BLaER1 treated with 17β-estradiol and CSF1 and Interleukin-3, amounts not matched to agents 10 nM and 100 nM (cell line): ENCODE data around the gene CNPY1.

Experiments used
- H3K27ac ChIP-seq, 11 experiments: shearing (Covaris generic); formaldehyde crosslinking; 2 replicates each; pipeline ENCODE4 v1.8.1; 2022
- H3K27me3 ChIP-seq, 11 experiments: shearing (Covaris generic); formaldehyde crosslinking; 2 replicates each; pipeline ENCODE4 v1.8.1; 2022
- H3K36me3 ChIP-seq, 11 experiments: shearing (Covaris generic); formaldehyde crosslinking; 2 replicates each; pipeline ENCODE4 v1.8.1; 2022
- H3K4me1 ChIP-seq, 10 experiments: shearing (Covaris generic); formaldehyde crosslinking; 2 replicates each; pipeline ENCODE4 v1.8.1; 2022
- H3K4me2 ChIP-seq, 11 experiments: shearing (Covaris generic); formaldehyde crosslinking; 2 replicates each; pipeline ENCODE4 v1.8.1; 2022
- H3K4me3 ChIP-seq, 10 experiments: shearing (Covaris generic); formaldehyde crosslinking; 2 replicates each; pipeline ENCODE4 v1.8.1; 2022
- H3K9ac ChIP-seq, 11 experiments: shearing (Covaris generic); formaldehyde crosslinking; 2 replicates each; pipeline ENCODE4 v1.8.1; 2022
- H3K9me3 ChIP-seq, 11 experiments: shearing (Covaris generic); formaldehyde crosslinking; replicated peaks in 1 of 11; 2 replicates each; pipeline ENCODE4 v1.8.1; 2022
- H4K20me1 ChIP-seq, 11 experiments: shearing (Covaris generic); formaldehyde crosslinking; 2 replicates each; pipeline ENCODE4 v1.8.1; 2022
- Cebpa-rat ChIP-seq, 11 experiments: shearing (Covaris generic); IDR thresholded peaks; 2 replicates each; pipeline ENCODE4 v1.8.1; 2022

CNPY1 gene

GRCh38 chr7:155556763-155557162 lies 10.4 kb upstream of the CNPY1 start:
- no peaks in the 10 kb centered on the region for H3K27me3 ChIP-seq
- no peaks in the 10 kb centered on the region for H3K36me3 ChIP-seq
- no peaks in the 10 kb centered on the region for H4K20me1 ChIP-seq
- no peak overlapping the region for H3K27ac ChIP-seq
- peaks cover 0 to 9% (median 0%) of the 10 kb centered on the region in 11 experiments; a peak in 5 of 22 replicates for H3K9me3 ChIP-seq
- no peak overlapping the region for H3K4me2 ChIP-seq
- peaks cover 0 to 8% (median 0%) of the 10 kb centered on the region in 10 experiments; a peak in 4 of 20 replicates for H3K4me1 ChIP-seq
- H3K9ac ChIP-seq: no peak overlapping the region
- no peak for TF ChIP-seq Cebpa-rat (IDR thresholded peaks at IDR 0.05)
- H3K4me3 ChIP-seq: no peak overlapping the region

- Histone ChIP-seq H3K9ac (no peak overlapping the region), H3K4me1 (peaks cover 0 to 12% (median 0%) of the 10 kb centered on the region in 10 experiments; a peak in 4 of 20 replicates), H4K20me1 (no peaks in the 10 kb centered on the region), H3K27me3 (no peaks in the 10 kb centered on the region; a peak in 1 of 22 replicates), H3K4me2 (no peak overlapping the region), H3K9me3 (peaks cover 0 to 9% (median 0%) of the 10 kb centered on the region in 11 experiments; a peak in 5 of 22 replicates), H3K4me3 (no peak overlapping the region), H3K36me3 (no peaks in the 10 kb centered on the region), H3K27ac (no peak overlapping the region)
- TF ChIP-seq Cebpa-rat (IDR thresholded peaks at IDR 0.05): no peak
These were observed 8.8 kb upstream of the CNPY1 start for GRCh38 chr7:155555116-155555695.

- Histone ChIP-seq H3K9me3 (peaks cover 0 to 9% (median 0%) of the 10 kb centered on the region in 11 experiments; a peak in 5 of 22 replicates), H3K36me3 (no peaks in the 10 kb centered on the region), H3K4me3 (no peak overlapping the region), H3K27me3 (no peaks in the 10 kb centered on the region; a peak in 1 of 22 replicates), H4K20me1 (no peaks in the 10 kb centered on the region), H3K4me2 (no peak overlapping the region), H3K27ac (no peak overlapping the region), H3K4me1 (peaks cover 0 to 12% (median 0%) of the 10 kb centered on the region in 10 experiments; a peak in 4 of 20 replicates), H3K9ac (no peak overlapping the region)
- TF ChIP-seq Cebpa-rat (IDR thresholded peaks at IDR 0.05): no peak
These were observed 7.5 kb upstream of the CNPY1 start for GRCh38 chr7:155553871-155554270.

- Histone ChIP-seq H3K36me3 (no peaks in the 10 kb centered on the region), H3K27ac (no peak overlapping the region), H3K9ac (no peak overlapping the region), H3K27me3 (no peaks in the 10 kb centered on the region; a peak in 1 of 22 replicates), H3K4me1 (peaks cover 0 to 12% (median 0%) of the 10 kb centered on the region in 10 experiments; a peak in 4 of 20 replicates), H3K4me2 (peak overlapping the region in 5 of 11 experiments; percentile 27 to 46 (median 35); a peak in 9 of 22 replicates), H4K20me1 (no peaks in the 10 kb centered on the region), H3K9me3 (peaks cover 0 to 9% (median 0%) of the 10 kb centered on the region in 11 experiments; a peak in 5 of 22 replicates), H3K4me3 (no peak overlapping the region)
- TF ChIP-seq Cebpa-rat (IDR thresholded peaks at IDR 0.05): peak in 2 of 11 experiments; percentile 58 to 64; a peak in 3 of 22 replicates
These were observed 5.6 kb upstream of the CNPY1 start for GRCh38 chr7:155551785-155552611.

DNA sequence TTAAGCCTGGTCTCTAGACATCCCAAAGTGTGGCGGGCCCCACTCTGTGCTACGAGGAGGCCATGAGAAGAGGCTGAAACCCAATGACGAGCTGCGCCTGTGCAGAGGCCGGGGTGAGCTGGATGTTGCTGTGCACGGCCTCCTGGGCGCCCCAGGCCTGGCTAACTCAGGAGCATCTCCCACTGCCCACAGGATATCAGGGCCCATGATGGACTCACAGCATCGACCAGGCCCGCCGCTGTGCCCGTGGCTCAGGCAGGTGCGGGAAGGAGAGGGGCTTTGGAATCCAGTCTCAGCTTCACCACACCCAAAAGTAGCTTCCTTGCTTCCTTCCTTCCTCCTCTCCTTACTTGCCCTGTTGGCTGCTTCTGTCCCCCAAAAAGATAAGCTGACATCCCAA lies 4.6 kb upstream of the CNPY1 start:
- H4K20me1 ChIP-seq: no peaks in the 10 kb centered on the region
- H3K27me3 ChIP-seq: no peaks in the 10 kb centered on the region; a peak in 1 of 22 replicates
- H3K4me2 ChIP-seq: no peak overlapping the region
- peaks cover 0 to 9% (median 0%) of the 10 kb centered on the region in 11 experiments; a peak in 5 of 22 replicates for H3K9me3 ChIP-seq
- H3K4me1 ChIP-seq: peaks cover 0 to 12% (median 0%) of the 10 kb centered on the region in 10 experiments; a peak in 4 of 20 replicates
- TF ChIP-seq Cebpa-rat (IDR thresholded peaks at IDR 0.05): no peak
- H3K27ac ChIP-seq: no peak overlapping the region
- no peak overlapping the region for H3K4me3 ChIP-seq
- no peak overlapping the region for H3K9ac ChIP-seq
- H3K36me3 ChIP-seq: no peaks in the 10 kb centered on the region

DNA sequence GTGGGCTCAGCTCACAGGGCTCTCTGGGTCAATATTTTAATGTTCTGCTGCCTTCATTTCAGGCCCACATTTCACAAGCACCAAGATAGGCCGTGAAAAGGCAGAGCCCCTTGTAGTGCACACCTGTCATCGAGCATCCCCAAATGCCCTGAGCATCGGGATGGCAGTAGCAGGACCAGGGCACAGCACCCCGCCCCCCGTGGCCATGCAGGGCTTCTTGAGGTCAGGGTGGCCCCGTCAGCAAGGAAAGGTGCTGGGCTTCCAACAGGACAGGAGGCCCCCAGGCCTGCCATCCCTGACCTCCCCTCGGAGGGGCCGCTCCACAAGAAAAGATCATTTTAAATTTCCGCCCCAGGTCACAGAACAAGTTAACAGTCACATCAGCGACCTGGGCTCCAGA lies 2.9 kb upstream of the CNPY1 start:
- H3K27me3 ChIP-seq: no peaks in the 10 kb centered on the region; a peak in 2 of 22 replicates

GRCh38 chr7:155547161-155547791 lies 917 bp upstream of the CNPY1 start:
- no peaks in the 10 kb centered on the region for H3K36me3 ChIP-seq

More for the DNA sequence above, 2.9 kb upstream of the CNPY1 start:
- Histone ChIP-seq H3K4me3 (no peak overlapping the region), H3K4me1 (peaks cover 0 to 12% (median 0%) of the 10 kb centered on the region in 10 experiments; a peak in 4 of 20 replicates), H3K9me3 (peaks cover 0 to 9% (median 0%) of the 10 kb centered on the region in 11 experiments; a peak in 5 of 22 replicates), H3K9ac (no peak overlapping the region), H3K27ac (no peak overlapping the region), H3K4me2 (no peak overlapping the region), H4K20me1 (no peaks in the 10 kb centered on the region), H3K36me3 (no peaks in the 10 kb centered on the region)
- no peak for TF ChIP-seq Cebpa-rat (IDR thresholded peaks at IDR 0.05)

GRCh38 chr7:155545348-155545747 lies 1.0 kb downstream of the CNPY1 start:
- no peaks in the 10 kb centered on the region for H3K36me3 ChIP-seq
- H3K4me2 ChIP-seq: no peak overlapping the region
- no peak for TF ChIP-seq Cebpa-rat (IDR thresholded peaks at IDR 0.05)
- no peaks in the 10 kb centered on the region for H3K4me1 ChIP-seq
- no peaks in the 10 kb centered on the region for H3K9me3 ChIP-seq
- peaks cover 0 to 3% (median 0%) of the 10 kb centered on the region in 11 experiments; a peak in 2 of 22 replicates for H3K27me3 ChIP-seq
- no peak overlapping the region for H3K27ac ChIP-seq
- no peak overlapping the region for H3K4me3 ChIP-seq
- peaks cover 0 to 4% (median 0%) of the 10 kb centered on the region in 11 experiments; a peak in 1 of 22 replicates for H4K20me1 ChIP-seq
- no peak overlapping the region for H3K9ac ChIP-seq

More at GRCh38 chr7:155547161-155547791, 917 bp upstream of the CNPY1 start:
- H3K4me2 ChIP-seq: no peak overlapping the region
- H4K20me1 ChIP-seq: no peaks in the 10 kb centered on the region
- no peaks in the 10 kb centered on the region; a peak in 2 of 22 replicates for H3K27me3 ChIP-seq
- peaks cover 0 to 2% (median 0%) of the 10 kb centered on the region in 11 experiments; a peak in 2 of 22 replicates for H3K9me3 ChIP-seq
- no peak for TF ChIP-seq Cebpa-rat (IDR thresholded peaks at IDR 0.05)
- H3K4me3 ChIP-seq: no peak overlapping the region
- H3K4me1 ChIP-seq: peaks cover 0 to 9% (median 0%) of the 10 kb centered on the region in 10 experiments; a peak in 4 of 20 replicates
- H3K27ac ChIP-seq: no peak overlapping the region
- no peak overlapping the region; a peak in 1 of 22 replicates for H3K9ac ChIP-seq
